ENCODE measurements around the gene AFAP1.

The AFAP1 gene

DNA sequence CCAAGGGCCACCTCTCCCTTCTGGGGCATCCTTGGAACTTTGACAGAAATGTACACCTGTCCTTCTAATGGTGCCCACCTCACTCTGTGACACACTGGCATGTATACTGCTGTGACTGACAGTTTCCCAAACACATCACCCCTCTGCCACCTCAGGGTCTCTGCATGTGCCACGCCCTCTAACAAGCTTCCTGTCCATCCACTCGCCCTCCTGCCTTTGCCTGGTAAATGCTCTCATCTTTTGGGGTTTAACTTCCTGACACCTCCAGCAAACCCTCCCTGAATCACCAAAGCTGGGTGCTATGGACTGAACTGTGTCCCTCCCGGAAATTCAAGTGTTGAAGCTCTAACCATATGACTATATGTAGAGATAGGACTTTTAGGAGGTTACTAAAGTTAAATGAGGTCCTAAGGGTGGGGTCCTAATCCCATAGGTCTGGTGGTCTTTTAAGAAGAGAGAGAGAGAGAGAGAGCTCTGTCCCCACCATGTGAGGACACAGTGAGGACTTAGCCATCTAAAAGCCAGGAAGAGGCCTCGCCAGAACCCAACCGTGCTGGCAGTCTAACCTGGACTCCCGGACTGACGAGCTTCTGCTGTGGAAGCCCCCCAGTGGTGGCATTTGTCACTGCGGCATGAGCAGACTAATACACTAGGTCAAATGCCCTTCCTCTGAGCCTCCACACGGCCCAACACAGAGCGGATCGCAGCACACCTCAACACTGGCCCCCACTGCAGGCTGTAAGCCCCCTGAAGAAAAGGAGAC, 95.6 kb downstream of the AFAP1 start:
- FAIRE-seq = no peak
- DNase-seq (ENCODE audit: low spot score) = peak; percentile 62

DNA sequence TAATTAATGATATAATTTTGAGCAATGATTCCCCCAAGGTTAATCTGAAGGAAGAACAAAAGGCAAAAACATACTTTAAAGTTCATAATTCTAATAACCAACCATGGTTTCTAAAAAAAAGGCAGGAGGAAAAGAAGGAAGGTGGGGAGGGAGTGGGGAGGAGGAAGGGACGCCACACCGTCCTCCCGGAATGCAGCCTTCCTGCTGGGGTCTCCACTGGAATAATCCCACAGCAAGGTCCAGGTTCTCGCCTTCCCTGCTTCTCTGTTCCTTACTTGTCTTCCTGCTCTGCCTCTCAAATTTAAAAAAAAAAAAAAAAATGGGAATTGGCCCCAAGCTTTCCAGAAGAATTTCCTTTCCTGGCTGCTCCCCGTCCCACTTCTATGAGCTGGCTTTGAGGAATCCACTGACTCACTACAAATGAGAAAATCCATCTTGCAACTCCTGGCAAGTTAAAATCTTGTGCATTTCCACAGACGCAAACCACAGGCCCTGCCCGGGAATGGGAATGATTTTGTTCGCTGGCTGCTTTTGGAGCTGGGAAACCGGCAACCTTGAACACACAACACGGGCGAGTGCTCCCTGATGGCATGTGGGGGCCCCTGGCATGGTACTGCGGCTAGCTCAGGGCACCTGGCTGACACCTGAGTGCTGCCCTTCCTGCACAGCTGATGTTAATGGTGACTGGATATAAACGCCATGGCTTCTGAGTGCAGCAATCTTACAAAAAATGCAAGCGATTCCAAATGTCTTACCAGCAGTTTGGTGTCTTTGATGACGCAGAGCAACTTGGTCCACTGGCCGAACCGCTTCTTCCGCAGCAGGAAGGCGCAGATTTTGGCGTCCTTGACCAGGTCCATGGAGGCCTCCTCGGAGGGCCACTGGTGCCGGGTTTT, 97.0 kb downstream of the AFAP1 start:
- FAIRE-seq (no peak), DNase-seq (ENCODE audit: low spot score) (peak; percentile 74)

DNA sequence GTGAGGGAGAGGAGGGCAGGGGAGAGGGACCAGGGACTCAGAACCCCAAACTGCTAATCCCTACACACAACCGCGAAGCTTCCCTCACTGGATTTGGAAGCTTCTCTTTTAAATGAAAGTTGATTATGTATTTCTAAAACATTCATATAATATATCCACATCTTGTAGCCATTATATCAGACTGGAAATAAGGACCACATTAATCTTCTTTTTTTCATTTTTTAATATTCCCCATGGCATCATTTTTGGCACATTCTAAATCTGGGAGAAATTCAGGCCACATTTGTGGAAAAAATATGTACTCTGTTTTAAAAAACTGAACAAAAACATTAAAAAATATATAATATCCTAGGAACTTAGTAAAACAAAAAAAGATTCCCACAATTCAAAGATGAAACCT, 97.8 kb downstream of the AFAP1 start:
- FAIRE-seq = no peak
- no peak for DNase-seq (ENCODE audit: low spot score)

DNA sequence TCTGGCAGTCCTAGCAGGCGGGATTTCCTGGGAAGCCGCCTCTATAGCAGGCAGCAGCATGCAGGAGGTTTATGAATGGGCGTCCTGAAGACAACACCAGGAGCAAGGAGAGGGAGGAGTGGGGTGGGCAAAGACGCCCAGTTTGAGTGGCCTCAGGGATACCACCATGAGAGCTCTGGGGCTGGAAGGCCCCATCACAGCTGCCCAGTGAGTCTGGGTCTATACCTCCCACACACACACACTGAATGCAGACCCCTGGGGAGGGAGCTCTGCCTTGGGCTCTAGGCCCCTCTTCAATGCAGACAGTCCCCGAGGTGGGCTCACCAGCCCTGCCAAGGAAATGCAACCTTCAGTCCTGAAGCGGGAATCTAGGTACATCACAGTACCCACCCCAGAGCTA, 98.6 kb downstream of the AFAP1 start:
- FAIRE-seq (no peak), DNase-seq (ENCODE audit: low spot score) (no peak)

DNA sequence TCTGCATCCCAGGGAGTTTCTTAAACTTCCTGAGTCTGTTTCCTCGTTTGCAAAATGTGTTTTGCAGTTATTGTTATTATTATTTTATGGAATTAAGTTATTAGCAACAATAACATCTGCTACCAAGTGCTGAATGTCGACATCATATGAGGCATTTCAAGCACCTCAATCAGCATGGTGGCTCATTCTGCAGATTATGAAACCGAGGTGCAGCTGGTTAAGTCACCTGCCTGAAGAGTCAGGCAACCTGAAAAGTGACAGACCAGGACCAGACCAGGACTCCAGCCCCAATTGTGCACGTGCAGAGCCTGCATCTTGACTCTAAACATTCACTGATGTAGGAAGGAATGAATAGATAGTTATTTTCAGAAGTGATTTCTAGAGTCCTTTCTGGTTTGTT, 99.8 kb downstream of the AFAP1 start:
- FAIRE-seq = no peak
- DNase-seq (ENCODE audit: low spot score) = no peak

DNA sequence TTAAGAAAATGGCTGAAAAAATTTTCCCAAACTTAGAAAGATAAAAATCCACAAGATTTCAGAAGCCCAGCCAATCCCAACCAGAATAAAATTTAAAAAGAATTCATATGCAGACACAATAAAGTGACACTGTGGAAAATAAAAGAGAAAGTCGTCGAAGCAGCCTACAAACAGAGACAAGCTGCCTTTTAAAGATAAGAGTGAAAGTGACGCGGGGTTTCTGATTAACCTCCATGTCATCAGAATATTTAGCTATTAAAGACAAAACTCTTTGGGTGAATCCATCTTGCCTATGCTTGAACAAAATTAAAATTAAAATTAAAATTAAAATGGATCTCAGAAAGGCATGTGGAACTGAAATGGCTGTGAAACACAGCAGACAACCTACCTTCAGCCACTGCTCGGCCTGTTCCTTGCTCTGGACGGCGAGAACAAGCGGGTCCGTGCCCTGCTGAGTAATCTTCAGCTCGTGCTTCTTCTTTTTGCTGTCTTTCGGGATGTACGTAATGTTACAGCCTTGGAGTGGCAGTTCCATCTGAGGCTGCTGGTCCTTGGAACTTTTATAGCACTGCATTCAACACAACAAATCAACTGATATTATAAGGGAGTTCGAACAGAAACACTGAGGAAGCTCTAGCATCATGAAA, 101.4 kb downstream of the AFAP1 start:
- no peak for FAIRE-seq
- DNase-seq (ENCODE audit: low spot score) = no peak

DNA sequence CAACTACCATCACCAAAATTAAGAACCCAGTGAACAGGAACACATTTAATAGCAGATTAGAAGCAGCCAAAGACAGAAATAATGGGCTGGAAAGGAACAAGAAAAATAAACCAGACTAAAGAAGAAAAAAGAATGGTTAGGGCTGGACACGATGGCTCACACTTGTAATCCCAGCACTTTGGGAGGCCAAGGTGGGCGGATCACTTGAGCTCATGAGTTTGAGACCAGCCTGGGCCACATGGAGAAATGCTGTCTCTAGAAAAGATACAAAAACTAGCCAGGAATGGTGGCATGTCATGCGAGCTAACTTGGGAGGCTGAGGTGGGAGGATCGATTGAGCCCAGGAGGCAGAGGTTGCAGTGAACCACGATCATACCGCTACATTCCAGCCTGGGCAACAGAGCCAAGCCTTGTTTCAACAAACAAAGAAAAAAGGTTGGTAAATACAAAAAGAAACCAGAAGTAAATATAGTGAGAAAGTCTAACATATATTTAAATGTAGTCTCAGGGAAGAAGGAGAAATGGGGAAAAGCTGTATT, 102.0 kb downstream of the AFAP1 start:
- FAIRE-seq = no peak
- no peak for DNase-seq (ENCODE audit: low spot score)

DNA sequence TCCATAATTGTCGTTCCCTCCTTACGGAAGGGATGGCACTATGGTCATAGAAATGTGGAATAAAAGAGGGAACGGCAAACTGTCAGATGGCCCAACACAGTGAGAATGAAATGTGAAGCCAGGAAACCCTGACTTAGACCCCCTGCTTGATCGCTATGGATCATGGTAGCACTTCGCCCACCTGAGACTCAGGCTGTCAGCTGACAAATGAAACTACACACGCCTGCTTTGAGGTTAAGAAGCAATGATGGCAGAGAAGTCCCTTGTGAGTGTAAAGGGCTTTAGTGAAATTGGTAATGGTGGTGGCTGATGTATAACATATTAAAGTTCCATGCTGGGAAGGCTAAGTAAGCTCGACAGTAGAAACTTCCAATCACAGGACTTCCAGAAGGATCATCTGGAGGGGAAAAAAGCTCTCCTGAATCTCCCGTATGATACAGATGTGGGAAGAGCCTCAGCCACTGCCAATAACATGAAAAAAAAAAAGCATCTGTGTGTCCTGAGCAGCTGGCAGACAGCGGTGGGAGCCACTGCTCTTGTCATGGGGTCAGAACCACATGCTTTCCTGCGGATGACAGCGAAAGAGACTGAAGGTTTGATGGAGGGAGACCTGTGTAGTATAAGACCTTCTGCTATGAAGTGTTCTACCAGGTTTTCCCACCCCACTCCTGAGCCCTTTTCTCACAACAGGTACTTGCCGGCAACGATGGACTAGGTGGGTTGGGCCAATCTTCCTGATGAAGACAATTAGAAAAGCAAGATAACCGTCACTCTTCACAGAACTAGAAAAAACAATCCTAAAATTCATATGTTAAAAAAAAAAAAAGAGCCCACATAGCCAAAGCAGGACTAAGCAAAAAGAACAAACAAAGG, 107.6 kb downstream of the AFAP1 start:
- FAIRE-seq (no peak), DNase-seq (ENCODE audit: low spot score) (no peak)

DNA sequence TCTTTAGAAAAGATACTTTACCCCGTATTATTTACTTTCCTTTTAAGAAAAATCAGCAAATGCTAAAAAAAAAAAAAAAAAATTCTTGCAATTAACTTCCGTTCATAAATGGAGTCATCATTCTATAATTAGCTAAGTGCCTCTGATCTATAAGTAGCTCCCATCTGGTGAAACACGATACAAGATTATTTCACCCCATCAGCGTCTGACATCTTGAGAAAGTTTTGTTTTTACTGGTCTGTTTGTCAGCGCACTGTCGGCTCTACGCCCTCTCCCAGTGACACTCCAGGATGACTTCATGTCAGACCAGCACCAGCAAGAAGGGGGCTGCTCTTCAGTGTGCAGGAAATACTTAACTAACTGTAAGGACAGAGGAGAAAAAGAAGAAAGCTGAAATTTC, 108.3 kb downstream of the AFAP1 start:
- FAIRE-seq (no peak), DNase-seq (ENCODE audit: low spot score) (no peak)

DNA sequence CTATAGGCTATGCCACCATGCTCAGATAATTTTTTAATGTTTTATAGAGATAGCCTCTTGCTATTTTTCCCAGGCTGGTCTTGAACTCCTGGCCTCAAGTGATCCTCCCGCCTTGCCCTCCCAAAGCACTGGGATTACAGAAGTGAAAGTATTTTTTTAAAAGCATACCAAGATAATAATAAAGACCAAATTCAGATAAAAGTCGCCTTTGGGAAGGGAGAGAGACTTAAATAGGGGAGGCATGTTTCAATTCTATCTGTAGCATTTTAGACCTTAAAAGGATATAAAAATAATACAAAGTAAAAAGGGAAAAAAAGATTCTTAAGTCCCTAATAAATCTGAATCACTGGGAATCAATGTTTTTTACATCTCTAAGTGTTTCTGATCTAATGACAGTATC, 108.9 kb downstream of the AFAP1 start:
- FAIRE-seq = no peak
- DNase-seq (ENCODE audit: low spot score) = no peak

DNA sequence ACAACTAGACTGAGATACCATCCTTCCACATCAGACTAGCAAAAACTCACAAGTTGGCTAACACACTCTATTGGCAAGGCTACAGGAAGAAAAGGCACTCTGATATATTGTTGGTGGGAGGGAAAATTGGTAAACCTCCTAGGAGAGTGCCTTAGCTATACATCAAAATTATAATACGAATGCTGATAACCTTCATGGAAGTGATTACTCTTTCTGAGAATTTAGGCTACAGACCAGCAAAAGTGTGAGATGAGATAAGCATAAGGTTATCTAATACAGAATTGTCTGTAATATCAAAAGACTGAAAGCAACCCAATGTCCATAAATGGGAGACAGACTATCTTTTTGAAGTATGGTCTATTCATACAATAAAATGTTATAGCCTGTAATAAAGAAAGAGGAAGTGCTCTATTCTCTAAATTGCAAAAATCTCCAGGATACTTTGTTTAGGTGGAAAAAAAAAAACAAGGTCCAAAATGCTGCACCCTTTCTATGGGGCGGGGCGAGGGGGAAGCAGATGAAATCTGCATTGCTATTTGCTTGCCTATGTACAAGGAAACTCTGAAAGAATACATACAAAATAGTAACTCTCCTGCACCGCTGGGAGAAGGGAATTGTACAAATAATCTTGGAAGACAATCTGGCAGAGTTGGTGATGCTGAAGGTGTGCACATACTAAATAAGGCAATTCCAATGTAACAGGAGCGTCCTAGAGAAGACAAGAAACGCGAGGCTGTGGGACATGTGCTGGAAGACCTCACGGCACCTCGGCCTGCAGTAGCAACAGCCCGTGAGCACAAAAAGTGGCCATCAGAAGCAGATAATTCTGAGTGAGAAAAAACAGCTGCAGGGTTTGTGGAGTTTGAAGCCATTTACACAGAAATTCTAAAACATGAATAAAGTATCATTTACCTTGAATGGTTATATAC, 109.7 kb downstream of the AFAP1 start:
- no peak for FAIRE-seq
- no peak for DNase-seq (ENCODE audit: low spot score)

DNA sequence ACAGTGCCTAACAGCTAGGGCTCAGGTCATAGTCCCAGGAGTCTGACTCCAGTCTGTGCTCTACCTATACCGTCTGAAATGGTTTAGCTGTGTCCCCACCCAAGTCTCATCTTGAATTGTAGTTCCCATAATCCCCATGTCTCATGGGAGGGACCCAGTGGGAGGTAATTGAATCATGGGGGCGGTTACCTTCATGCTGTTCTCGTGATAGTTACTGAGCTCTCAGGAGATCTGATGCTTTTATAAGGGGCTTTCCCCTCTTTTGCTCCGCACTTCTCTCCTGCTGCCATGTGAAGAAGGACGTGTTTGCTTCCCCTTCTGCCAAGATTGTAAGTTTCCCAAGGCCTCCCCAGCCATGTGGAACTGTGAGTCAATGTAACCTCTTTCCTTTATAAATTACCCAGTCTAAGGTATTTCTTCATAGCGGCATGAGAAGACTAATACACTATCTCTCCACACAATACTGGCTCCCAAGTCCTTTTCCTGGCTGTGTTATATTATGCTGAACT, 110.8 kb downstream of the AFAP1 start:
- DNase-seq (ENCODE audit: low spot score) = no peak
- no peak for FAIRE-seq

DNA sequence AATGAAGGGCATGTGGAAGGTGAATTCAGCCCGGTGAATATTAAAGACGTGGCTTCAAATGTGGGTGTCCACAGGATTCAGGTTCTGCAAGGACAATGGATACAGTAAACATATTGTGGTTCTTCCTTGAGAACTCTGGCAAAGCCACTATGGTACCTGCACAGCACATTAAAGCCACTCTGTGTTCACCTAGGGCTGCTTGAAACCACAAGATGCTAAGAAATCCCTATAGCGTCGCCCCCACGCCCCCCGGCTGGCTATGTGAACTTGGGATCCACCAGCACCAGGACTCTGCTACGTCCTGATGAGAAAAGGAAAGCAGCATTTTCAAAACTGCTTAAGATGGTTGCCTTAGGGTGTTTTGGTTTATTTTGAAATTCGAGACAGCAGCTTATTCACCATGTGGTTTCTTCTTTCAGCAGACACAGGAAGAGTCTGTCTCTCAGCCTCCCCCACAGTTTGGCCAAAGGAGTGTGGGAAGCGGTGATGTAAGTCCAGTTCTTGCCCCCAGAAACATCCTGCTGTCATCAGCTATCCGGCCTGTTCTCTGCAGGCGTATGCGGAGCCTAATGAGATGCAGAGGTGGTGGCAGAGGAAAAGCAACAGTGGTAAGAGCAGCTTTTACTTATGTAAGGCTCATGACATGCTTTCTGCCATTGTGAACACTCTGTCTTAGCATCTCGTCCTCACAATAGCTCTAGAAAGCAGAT, 111.5 kb downstream of the AFAP1 start:
- DNase-seq (ENCODE audit: low spot score) = peak; percentile 56
- FAIRE-seq = no peak

DNA sequence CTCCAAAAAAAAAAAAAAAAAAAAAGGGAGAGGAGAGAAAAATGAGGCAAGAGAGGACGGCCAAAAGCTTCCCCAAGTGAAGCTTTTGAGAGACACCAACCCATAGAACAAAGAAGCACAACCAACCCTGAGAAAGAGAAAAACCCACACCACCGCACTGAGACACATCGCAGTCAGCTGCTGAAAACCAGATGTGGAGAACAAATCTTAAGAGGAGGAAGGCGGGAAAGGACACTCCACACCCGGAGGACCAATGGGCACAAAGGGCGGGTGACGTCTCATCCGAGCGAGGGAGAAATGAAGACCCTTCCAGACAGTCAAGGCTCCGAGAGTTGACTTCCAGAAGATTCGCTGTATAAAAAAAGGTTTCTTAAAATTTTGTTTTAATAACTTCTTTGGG, 112.1 kb downstream of the AFAP1 start:
- FAIRE-seq = no peak
- no peak for DNase-seq (ENCODE audit: low spot score)

DNA sequence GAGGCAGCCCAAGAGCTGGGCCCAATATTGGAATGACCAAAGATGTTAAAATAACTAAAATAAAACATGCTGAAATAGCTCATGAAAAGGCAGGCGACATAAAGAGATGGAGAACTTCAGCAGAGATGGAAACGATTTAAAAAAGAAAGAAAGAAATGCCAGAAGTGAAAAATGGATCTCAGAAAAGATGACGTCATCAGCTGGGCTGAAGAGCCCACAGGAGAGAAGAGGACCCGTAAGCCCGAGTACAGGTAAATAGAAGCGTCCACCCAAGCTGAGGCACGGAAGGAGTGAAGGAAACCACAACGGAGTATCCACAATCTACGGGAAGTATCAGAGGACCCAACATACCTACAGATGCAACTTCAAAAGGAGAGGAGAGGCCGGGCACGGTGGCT, 112.8 kb downstream of the AFAP1 start:
- no peak for DNase-seq (ENCODE audit: low spot score)
- FAIRE-seq = no peak

DNA sequence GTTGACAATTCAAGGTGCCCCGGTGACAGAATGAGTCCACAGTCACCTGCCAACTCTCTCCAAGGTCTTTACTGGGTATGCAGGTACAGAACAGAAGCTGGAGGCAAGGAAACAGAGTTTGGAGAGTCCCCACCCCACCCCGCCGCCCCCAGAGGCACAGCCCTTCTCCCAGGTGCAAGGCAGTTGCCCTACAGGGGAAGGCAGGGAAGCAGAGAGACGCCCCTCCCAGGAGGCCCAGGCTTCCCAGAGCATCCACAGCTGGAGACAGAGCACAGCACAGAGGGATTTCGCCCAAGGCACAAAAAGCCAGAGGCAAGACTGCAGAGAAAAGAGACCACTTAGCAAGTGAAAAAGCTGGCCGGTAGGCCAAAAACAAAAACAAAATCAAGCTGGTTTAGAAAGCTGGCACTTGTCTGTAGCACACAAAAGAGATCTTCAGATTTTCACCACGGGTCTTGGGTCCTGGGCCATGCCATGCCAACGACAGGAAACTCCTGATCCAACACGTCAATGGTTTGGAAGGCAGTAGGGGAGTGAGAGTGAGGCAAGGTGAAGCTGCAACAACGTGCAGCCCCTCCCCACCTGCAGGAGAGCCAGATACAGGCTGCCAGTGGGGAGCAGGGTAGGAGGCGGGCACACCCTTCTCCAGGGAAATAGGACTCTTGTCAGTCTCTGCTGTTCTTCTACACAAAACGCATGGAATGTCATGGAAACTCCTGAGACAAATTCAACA, 113.3 kb downstream of the AFAP1 start:
- FAIRE-seq (no peak), DNase-seq (ENCODE audit: low spot score) (no peak)

DNA sequence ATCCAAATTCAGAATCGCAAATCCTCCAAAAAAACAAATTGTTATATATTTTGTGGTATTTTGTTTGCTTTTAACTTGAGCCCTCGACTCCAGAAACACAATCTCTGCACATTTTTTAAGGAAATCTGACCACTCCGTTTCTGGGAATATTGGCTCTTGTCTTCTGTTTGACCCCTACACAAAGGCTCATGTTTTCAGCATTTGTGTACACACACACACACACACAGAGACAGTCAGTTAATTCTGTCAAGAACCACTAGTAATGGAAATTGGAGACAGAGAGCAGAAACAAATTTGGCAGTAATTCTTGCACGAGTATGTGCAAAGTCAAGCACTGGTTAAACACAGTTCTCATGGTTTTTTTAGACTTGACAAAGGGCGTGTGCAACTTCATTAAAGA, 115.4 kb downstream of the AFAP1 start:
- DNase-seq (ENCODE audit: low spot score) (no peak), FAIRE-seq (no peak)

DNA sequence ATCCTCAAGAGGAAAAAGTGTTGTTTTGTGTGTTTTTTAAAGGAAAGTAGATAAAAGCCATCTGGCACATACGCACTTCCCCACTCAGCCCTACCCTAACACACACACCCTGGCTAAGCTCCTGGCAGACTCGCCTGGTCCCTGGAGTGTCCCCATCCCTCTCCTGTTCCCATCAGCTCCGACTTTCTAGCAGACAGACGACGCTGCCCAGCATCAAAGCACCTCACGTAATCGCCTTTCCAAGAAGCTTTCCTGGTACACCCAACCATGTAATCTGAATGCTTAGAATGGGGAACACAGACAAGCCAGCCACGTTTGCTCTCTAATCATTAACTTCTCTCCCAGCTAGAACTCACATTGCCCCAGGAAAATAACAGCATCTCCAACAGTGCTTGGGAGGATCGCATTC, 116.2 kb downstream of the AFAP1 start:
- DNase-seq (ENCODE audit: low spot score) (no peak), FAIRE-seq (no peak)
